Endothelial cell (in vitro differentiated cells): Measurements from ENCODE around the gene RNU1-3. TPM values are rescaled to one million over a fixed set of nuclear protein-coding genes. Genes with fewer than 3 reads are reported as not detected.
"Not testable (repeated sequence)": the region's sequence is repeated elsewhere in the genome, so short reads cannot be mapped to it uniquely, and the experiment has no call there.

ENCODE experiments used
- DNase-seq: peaks from one replicate; pipeline ENCODE4 v3.0.0; 2021; ENCODE audit warnings: low spot score
- H3K27ac Mint-ChIP-seq: one replicate; pipeline ENCODE4 v1.8.0; 2021; ENCODE audit warnings: mixed read lengths, inconsistent platforms; ENCODE audit not compliant: unreplicated experiment
- H3K27me3 Mint-ChIP-seq: one replicate; pipeline ENCODE4 v1.8.0; 2021; ENCODE audit warnings: mild to moderate bottlenecking, moderate library complexity, mixed read lengths, inconsistent platforms; ENCODE audit not compliant: unreplicated experiment
- H3K36me3 Mint-ChIP-seq: one replicate; pipeline ENCODE4 v1.8.0; 2021; ENCODE audit warnings: mild to moderate bottlenecking, low read depth, mixed read lengths, inconsistent platforms; ENCODE audit not compliant: unreplicated experiment
- H3K4me1 Mint-ChIP-seq: one replicate; pipeline ENCODE4 v1.8.0; 2021; ENCODE audit warnings: mild to moderate bottlenecking, mixed read lengths, inconsistent platforms; ENCODE audit not compliant: unreplicated experiment
- H3K4me3 Mint-ChIP-seq: one replicate; pipeline ENCODE4 v1.8.0; 2021; ENCODE audit warnings: mild to moderate bottlenecking, mixed read lengths, inconsistent platforms; ENCODE audit not compliant: unreplicated experiment
- H3K9me3 Mint-ChIP-seq: one replicate; pipeline ENCODE4 v1.8.0; 2021; ENCODE audit warnings: mixed read lengths, inconsistent platforms; ENCODE audit not compliant: unreplicated experiment
- long read RNA-seq: library from polyadenylated mRNA; unstranded; transcript quantifications from one replicate; pipeline ENCODE4 v2.0.0, GENCODE V29; 2020; ENCODE audit not compliant: unreplicated experiment
- total RNA-seq: library from RNA; stranded (reverse); fragmentation: NEBNext Ultra II Directional; extraction: Animal tissue kit (Norgen Biotek cat#: 25700); gene quantifications from one replicate; pipeline ENCODE4 v1.2.1, GENCODE V29; 2021; ENCODE audit not compliant: unreplicated experiment
- TF ChIP-seq, protein P1 (sequence below): fragments of 200-600 bp; sonication (generic); IDR thresholded peaks from one replicate; pipeline ENCODE4 v1.5.0; 2021; ENCODE audit warnings: antibody characterized with exemption; ENCODE audit not compliant: unreplicated experiment

Gene RNU1-3
- 3,428 TPM for total RNA-seq
- long read RNA-seq: 0 reads

DNA sequence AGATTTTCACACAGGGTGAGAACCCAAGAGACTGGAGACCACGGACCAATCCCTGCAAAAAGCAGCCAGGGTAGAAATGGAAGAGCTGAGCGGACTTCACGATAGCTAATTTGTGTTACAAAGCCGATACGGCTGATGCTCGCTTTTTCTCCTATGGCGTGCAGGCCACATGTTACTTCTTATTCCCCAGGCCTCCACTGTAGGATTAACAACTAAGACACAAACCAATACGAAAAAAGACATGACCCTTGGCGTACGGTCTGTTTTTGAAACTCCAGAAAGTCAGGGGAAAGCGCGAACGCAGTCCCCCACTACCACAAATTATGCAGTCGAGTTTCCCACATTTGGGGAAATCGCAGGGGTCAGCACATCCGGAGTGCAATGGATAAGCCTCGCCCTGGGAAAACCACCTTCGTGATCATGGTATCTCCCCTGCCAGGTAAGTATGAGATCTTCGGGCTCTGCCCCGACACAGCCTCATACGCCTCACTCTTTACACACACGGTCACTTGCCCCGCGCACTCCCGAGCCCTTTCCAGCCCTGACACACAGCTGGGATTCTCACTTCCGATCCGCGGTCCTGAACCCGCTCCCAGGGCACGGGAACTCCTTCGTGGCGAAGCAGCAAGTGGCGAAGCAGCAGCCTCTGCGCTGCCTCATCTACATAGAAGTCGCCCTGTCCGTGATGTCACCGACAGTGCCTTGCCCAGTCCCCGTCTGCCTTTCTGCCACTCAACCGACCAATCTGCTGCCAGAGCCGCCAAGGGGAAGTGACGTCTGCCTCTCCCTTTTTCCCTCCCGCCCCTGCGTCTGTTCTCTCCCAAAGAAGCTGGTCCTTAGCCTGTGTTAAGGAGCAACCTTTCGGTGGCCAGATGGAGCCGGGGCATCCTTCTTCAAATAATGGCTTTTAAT is at the start of gene RNU1-3:
RNU1-3 (minus strand) TSS at position 447 of the 912 bp plus-strand sequence.
- H3K27me3 Mint-ChIP-seq, H3K27ac Mint-ChIP-seq, H3K4me1 Mint-ChIP-seq, H3K9me3 Mint-ChIP-seq, DNase-seq, H3K4me3 Mint-ChIP-seq, H3K36me3 Mint-ChIP-seq: not testable (repeated sequence)

DNA sequence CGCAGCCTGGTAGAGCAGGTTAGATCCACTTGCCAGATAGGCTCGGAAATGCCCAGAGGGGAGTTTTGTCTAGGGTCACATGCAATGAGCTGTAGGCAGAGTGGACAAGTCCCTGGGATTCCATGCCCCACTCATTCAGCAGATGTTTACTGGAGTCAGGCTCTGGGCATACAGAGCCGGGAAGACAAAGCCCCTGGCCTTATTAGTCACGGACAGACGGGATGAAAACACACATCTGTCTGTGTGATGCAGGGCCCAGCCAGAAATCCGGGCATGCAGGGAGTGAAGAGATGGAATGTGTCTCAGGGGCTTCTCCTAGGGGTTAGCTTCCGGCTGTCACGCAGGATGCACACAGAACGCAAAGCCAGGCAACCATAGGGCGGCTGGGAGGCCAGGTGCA is 46.7 kb upstream of the RNU1-3 start:
- not testable (repeated sequence) for DNase-seq, H3K9me3 Mint-ChIP-seq, H3K27me3 Mint-ChIP-seq, H3K4me3 Mint-ChIP-seq, H3K4me1 Mint-ChIP-seq, H3K36me3 Mint-ChIP-seq, H3K27ac Mint-ChIP-seq

DNA sequence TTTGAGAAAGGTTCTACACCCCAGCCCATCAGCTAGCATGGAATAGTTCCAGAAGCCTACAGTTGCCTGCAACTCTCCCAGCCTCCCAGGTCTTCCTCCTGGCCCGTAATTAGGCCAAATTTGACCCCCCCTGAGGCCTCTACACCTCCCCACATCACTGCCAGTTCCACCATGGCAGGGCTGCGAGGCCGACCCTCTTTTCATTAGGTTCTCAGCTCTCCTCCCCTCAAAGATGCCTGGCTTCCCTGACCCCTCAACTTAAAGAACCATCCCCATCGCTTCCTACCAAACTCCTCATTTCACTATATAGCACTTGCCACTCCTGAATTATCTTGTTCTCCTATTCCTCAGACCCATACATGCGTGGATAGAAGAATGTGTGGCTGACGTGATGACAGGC is 46.2 kb upstream of the RNU1-3 start:
- H3K4me3 Mint-ChIP-seq, H3K27me3 Mint-ChIP-seq, H3K27ac Mint-ChIP-seq, DNase-seq, H3K36me3 Mint-ChIP-seq, H3K4me1 Mint-ChIP-seq, H3K9me3 Mint-ChIP-seq: not testable (repeated sequence)

DNA sequence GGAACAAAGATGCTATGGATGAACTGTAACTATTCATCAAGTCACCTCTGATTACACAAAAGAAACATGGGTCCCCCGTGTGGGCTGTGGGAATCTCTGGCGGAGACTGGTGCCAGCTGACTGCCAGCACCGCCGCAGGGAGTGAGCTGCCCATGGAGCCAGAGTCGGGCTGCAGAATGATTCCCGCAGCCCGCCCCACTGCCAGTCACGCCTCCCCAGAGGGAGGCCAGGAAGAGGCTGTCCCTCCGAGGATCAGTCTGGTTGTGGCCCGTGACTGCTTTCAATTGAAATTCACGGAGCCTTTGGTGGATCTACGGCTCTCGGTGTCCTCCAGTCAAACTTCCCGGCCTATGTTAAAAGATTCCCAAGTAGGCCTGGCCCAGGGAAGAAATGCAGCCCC is 45.8 kb upstream of the RNU1-3 start:
- not testable (repeated sequence) for H3K4me3 Mint-ChIP-seq, H3K27ac Mint-ChIP-seq, DNase-seq, H3K9me3 Mint-ChIP-seq, H3K36me3 Mint-ChIP-seq, H3K27me3 Mint-ChIP-seq, H3K4me1 Mint-ChIP-seq

DNA sequence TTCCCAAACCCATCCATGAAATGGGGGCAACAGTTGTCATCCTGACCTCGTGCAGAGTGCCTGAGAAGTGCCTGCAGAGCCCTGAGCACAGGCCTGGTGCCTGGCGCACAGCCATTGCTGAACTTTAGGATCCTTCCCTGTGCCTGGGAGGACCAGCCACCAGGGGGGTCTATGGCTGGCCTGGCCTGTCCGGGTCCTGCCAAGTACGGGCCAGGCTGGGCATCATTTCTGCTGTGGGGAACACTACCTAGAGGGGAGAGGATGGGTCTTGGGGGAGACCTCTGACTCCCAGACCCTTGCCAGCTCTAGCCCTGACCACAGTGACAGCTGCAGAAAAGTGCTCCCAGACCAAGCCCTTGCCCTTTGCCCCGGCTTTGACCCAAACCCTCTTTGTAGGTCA is 45.4 kb upstream of the RNU1-3 start:
- not testable (repeated sequence) for H3K9me3 Mint-ChIP-seq, H3K4me1 Mint-ChIP-seq, H3K27ac Mint-ChIP-seq, H3K36me3 Mint-ChIP-seq, H3K27me3 Mint-ChIP-seq, H3K4me3 Mint-ChIP-seq
- DNase-seq: peak; percentile 26

DNA sequence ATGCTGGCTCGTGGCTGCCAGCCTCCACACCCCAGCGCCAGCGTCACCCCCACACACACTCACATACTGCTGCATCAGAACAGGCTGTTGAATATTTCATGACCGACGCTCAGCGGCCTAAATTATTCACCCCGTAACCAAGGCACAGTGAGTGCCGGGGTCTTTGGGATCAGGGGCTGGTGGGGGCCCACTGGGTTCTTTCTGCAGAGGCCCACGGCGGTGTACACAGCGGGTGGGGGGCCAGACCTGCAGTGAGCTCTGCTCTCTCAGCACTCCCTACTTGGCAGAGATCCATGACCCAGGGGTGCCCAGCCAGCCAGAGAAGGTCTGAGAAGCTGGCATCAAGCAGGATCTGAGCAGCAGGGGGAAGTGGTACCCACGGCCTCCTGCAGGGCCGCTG is 43.9 kb upstream of the RNU1-3 start:
- H3K9me3 Mint-ChIP-seq, H3K36me3 Mint-ChIP-seq, H3K4me3 Mint-ChIP-seq, H3K27ac Mint-ChIP-seq, DNase-seq, H3K4me1 Mint-ChIP-seq, H3K27me3 Mint-ChIP-seq: not testable (repeated sequence)

DNA sequence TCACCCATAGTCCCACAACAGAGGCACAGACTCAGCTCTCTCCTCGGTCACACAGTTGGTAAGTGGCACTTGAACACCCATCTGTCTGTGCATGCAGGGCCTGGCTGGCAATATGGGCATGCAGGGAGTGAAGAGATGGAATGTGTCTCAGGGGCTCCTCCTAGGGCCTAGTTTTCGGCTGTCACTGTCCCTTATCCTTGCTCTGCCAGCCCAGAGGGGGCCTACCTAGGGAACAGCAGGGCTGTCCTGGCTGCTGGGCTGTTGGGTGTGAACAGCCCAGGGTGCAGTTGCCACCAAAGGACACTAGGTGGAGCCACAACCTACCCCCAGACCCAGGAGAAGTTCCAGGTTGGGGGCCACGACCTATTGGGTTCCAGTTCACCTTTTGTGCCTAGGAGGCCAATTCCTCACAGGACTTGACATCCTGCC is 42.9 kb upstream of the RNU1-3 start:
- not testable (repeated sequence) for H3K27me3 Mint-ChIP-seq, H3K27ac Mint-ChIP-seq, H3K36me3 Mint-ChIP-seq, H3K4me1 Mint-ChIP-seq, H3K9me3 Mint-ChIP-seq, H3K4me3 Mint-ChIP-seq
- TF ChIP-seq, protein P1, sequence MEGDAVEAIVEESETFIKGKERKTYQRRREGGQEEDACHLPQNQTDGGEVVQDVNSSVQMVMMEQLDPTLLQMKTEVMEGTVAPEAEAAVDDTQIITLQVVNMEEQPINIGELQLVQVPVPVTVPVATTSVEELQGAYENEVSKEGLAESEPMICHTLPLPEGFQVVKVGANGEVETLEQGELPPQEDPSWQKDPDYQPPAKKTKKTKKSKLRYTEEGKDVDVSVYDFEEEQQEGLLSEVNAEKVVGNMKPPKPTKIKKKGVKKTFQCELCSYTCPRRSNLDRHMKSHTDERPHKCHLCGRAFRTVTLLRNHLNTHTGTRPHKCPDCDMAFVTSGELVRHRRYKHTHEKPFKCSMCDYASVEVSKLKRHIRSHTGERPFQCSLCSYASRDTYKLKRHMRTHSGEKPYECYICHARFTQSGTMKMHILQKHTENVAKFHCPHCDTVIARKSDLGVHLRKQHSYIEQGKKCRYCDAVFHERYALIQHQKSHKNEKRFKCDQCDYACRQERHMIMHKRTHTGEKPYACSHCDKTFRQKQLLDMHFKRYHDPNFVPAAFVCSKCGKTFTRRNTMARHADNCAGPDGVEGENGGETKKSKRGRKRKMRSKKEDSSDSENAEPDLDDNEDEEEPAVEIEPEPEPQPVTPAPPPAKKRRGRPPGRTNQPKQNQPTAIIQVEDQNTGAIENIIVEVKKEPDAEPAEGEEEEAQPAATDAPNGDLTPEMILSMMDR: peak; percentile 64
- peak; percentile 73 for DNase-seq

DNA sequence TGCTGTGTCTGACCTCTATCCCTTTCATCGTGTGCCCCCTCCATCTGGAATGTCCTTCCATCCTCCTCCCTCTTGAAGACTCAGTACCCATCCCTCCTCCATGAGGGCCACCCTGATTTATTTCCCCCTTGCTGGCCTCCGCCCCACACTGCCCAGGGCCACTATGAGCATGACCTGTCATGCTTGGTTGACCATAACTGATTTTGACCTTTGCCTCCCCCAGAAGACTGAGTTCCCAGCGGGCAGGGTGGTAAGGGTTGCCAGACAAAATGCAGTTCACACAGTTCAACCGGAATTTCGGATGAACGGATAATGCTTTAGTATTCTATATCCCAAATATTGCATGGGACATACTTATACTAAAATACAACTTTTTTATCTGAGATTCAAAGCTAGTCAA is 42.0 kb upstream of the RNU1-3 start:
- not testable (repeated sequence) for H3K4me1 Mint-ChIP-seq, H3K4me3 Mint-ChIP-seq, DNase-seq, H3K27me3 Mint-ChIP-seq, H3K36me3 Mint-ChIP-seq, H3K27ac Mint-ChIP-seq, H3K9me3 Mint-ChIP-seq

DNA sequence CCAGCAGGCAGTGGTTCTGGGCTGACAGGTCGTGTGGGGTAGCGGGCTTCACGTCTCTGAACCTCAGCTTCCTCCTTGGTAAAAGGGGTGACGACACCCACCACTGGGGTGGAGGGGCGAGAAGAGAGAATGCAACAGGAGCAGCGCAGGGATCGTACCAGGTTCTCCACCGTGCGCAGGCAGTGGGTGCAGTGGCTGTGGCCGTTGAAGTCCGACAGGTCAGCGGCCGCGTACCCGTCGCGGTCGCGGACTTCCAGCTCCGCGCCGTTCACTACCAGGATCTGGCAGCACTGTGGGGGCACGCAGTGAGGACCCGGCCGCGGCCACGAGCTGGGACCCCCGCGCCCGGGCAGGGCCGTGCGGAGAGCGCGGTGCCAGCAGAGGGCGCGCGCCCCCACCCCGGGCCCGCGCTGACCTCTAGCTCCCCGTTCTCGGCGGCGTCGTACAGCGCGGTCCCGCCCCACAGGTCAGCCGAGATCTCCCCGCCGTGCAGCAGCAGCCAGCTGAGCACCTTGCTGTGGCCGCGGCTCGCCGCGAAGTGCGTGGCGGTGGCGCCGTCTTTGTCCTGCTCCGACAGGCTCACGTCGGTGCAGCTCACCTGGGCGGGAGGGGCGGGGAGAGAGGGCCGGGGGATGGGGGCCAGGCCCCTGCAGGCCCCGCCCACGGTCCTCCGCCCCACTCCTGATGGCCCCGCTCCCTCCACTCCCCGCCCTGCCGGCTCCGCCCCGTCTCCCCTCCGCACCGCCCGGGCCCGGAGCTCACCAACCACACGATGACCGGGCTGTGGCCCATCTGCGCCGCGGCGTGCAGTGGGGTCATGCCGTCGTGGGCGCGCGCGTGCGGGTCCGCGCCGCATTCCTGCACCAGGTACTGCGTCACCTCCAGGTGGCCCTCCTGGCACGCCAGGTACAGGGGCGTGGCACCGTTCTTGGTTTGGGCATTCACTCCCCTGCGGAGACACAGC is 40.7 kb upstream of the RNU1-3 start:
- H3K36me3 Mint-ChIP-seq, H3K27me3 Mint-ChIP-seq, H3K27ac Mint-ChIP-seq, H3K9me3 Mint-ChIP-seq, H3K4me1 Mint-ChIP-seq, H3K4me3 Mint-ChIP-seq: not testable (repeated sequence)
- DNase-seq: peak; percentile 18

DNA sequence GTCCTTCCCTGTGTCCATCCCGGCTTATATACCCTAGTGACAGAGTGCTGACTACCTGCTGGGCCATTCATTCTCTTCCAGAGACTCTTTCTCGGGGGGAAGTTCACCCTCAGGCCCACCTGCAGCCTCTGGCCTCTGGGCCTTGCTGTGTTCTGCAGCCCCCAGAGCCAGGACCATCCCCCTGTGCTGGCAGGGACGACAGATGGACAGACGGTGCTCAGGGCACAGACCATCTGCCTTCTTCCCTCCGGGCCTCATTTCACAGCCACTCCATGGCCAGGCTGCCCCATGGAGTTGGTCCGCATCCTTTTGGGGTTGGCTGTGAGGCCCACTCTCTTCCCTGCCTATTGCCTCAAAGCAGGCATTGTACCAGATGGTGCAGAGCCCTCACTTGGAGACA is 39.6 kb upstream of the RNU1-3 start:
- not testable (repeated sequence) for H3K27me3 Mint-ChIP-seq, DNase-seq, H3K9me3 Mint-ChIP-seq, H3K4me3 Mint-ChIP-seq, H3K36me3 Mint-ChIP-seq, H3K27ac Mint-ChIP-seq, H3K4me1 Mint-ChIP-seq
